Measurements from ENCODE around the gene SRCAP.

DNA sequence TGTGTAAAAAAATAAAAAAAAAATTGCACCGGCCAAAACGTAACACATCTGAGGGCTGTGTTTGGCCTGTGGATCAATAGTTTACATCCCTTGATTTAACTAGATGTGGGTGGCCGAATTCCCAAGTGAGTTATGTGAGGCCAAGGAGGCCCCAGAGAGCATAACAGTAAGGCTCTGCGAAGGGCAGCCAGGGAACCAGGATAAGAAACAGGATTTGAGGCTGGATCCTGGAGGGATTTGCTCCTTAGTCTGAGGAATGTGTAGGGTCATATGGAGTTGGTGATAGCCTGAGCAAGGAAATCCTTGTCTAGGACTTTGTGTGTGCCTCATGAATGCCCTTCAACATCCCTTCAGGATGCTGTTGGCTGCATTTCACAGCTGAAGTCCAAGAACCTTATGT is 51.2 kb downstream of the SRCAP start:
- TF ChIP-seq, protein P1, sequence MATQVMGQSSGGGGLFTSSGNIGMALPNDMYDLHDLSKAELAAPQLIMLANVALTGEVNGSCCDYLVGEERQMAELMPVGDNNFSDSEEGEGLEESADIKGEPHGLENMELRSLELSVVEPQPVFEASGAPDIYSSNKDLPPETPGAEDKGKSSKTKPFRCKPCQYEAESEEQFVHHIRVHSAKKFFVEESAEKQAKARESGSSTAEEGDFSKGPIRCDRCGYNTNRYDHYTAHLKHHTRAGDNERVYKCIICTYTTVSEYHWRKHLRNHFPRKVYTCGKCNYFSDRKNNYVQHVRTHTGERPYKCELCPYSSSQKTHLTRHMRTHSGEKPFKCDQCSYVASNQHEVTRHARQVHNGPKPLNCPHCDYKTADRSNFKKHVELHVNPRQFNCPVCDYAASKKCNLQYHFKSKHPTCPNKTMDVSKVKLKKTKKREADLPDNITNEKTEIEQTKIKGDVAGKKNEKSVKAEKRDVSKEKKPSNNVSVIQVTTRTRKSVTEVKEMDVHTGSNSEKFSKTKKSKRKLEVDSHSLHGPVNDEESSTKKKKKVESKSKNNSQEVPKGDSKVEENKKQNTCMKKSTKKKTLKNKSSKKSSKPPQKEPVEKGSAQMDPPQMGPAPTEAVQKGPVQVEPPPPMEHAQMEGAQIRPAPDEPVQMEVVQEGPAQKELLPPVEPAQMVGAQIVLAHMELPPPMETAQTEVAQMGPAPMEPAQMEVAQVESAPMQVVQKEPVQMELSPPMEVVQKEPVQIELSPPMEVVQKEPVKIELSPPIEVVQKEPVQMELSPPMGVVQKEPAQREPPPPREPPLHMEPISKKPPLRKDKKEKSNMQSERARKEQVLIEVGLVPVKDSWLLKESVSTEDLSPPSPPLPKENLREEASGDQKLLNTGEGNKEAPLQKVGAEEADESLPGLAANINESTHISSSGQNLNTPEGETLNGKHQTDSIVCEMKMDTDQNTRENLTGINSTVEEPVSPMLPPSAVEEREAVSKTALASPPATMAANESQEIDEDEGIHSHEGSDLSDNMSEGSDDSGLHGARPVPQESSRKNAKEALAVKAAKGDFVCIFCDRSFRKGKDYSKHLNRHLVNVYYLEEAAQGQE (IDR thresholded peaks at IDR 0.05; ENCODE audit: low read depth, low read length), result no peak
- TF ChIP-seq, protein P2, sequence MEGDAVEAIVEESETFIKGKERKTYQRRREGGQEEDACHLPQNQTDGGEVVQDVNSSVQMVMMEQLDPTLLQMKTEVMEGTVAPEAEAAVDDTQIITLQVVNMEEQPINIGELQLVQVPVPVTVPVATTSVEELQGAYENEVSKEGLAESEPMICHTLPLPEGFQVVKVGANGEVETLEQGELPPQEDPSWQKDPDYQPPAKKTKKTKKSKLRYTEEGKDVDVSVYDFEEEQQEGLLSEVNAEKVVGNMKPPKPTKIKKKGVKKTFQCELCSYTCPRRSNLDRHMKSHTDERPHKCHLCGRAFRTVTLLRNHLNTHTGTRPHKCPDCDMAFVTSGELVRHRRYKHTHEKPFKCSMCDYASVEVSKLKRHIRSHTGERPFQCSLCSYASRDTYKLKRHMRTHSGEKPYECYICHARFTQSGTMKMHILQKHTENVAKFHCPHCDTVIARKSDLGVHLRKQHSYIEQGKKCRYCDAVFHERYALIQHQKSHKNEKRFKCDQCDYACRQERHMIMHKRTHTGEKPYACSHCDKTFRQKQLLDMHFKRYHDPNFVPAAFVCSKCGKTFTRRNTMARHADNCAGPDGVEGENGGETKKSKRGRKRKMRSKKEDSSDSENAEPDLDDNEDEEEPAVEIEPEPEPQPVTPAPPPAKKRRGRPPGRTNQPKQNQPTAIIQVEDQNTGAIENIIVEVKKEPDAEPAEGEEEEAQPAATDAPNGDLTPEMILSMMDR (IDR thresholded peaks at IDR 0.05), result no peak
- TF ChIP-seq GATA2 (CRISPR knock-in tag; IDR thresholded peaks at IDR 0.05), result no peak
- TF ChIP-seq SMC3 (IDR thresholded peaks at IDR 0.05; ENCODE audit: low read depth, low read length), result no peak
- TF ChIP-seq GABPA (IDR thresholded peaks at IDR 0.05; ENCODE audit: low read depth), result no peak
- TF ChIP-seq SIN3A (IDR thresholded peaks at IDR 0.05; ENCODE audit: borderline replicate concordance, low read depth, low read length), result no peak
- no peak for TF ChIP-seq FOXM1 (IDR thresholded peaks at IDR 0.05; ENCODE audit: low read depth)
- no peak for TF ChIP-seq RFX5 (IDR thresholded peaks at IDR 0.05; ENCODE audit: low read length)
- no peak for TF ChIP-seq POLR2AphosphoS5 (IDR thresholded peaks at IDR 0.05; ENCODE audit: low read depth, low read length)
- no peak for TF ChIP-seq MXI1 (IDR thresholded peaks at IDR 0.05; ENCODE audit: low read depth, low read length)
- TF ChIP-seq YY1 (IDR thresholded peaks at IDR 0.05; ENCODE audit: low read depth), result no peak
